ENCODE results near the gene USP40. TPM values are rescaled to one million over a fixed set of nuclear protein-coding genes. Genes with fewer than 3 reads are reported as not detected.

The USP40 gene
- total and polyA plus RNA-seq, 10 of the 15 experiments (the other 5 are each of a cell fraction or from before 2014, with no cell fraction given) = 3.4 to 20.8 (median 15.2) TPM

DNA sequence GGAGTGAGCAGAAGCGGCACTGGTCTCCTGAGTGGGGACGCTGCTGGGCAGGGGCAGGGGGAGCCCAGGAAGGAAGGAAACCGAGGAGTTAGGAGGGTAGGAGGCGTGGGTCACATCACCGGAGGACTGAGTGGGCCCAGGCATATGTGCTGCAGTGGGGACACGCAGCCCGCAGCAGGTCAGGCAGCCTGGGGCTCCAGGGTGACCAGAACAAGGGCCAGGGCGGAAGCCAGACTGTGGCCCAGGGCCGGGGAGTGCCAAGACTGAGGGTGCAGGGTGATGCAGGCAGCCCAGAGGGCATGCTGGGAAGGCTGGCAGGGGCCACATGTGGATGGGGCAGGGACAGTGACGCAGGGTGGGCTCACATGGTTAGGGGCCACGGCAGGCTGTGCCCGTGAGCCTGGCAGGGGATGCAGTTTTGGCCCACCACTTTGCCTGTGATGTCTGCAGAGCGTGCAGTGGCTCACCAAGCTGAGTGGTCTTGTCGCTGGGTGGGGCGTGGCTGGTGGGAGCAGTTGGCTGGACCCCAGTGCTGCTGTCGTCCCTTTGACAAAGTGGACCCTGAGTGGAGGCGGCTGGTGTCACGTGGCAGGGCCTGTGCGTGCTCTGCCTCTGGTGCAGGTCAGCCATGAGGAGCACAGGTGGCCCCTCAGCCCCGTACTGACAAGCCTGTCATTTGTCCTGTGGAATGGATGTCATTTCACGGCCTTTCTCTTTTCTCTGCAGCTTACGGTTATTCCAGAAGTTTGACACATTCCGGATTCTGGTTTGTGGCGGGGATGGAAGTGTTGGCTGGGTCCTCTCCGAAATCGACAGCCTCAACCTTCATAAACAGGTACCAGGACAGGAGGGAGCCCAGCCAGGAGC, 125.2 kb downstream of the USP40 start:
- Histone ChIP-seq H3K9ac (ENCODE audit: control insufficient read depth, insufficient read depth, low read length) (no peak overlapping the region), H3K27me3 (replicated peaks in 1 of 2; ENCODE audit: control insufficient read depth in 2 of 2, insufficient read depth in 2 of 2, low read length in 1 of 2) (no peaks in the 10 kb centered on the region), H3K4me1 (ENCODE audit: control insufficient read depth, insufficient read depth, low read length) (no peaks in the 10 kb centered on the region), H3K4me3 (no peak overlapping the region), H3K36me3 (ENCODE audit: control insufficient read depth in 2 of 2, insufficient read depth in 2 of 2, low read length in 1 of 2) (peaks cover 26 to 39% of the 10 kb centered on the region in 2 experiments), H3K9me3 (replicated peaks; ENCODE audit: control insufficient read depth, insufficient read depth, low read length) (no peaks in the 10 kb centered on the region), H3K4me2 (ENCODE audit: control insufficient read depth, insufficient read depth) (no peak overlapping the region), H4K20me1 (ENCODE audit: control insufficient read depth, insufficient read depth) (no peaks in the 10 kb centered on the region), H3K79me2 (ENCODE audit: control insufficient read depth, insufficient read depth, low read length) (no peaks in the 10 kb centered on the region), H3K27ac (ENCODE audit: control insufficient read depth, insufficient read depth) (no peak overlapping the region), H2AFZ (ENCODE audit: control insufficient read depth, low read depth, low read length) (no peak overlapping the region)
- no peak for FAIRE-seq
- BruUV-seq (replicated peaks) = no TSS peak
- 93% methylated on average over 25 of the region's 26 CpGs for WGBS (ENCODE audit: insufficient coverage, insufficient replicate concordance, low lambda C conversion rate, missing lambda C conversion rate)
- ChIA-PET SMC1A (ENCODE audit: uncharacterized antibody, unreplicated experiment) (interaction anchor here (2.1 to 4.1 kb wide), 2 partner anchors 18 to 37 kb away, joined by 13 to 80 read pairs; no protein-coding TSS in a partner anchor), CTCF (interaction anchor here (1.3 to 8.4 kb wide), 4 partner anchors 8 to 270 kb away, joined by 3 to 215 read pairs (median 46); no protein-coding TSS in a partner anchor), POLR2A (no interaction called here), RAD21 (ENCODE audit: unreplicated experiment) (interaction anchor here (4.3 kb wide), 1 partner anchor 35 kb away, joined by 73 read pairs; no protein-coding TSS in a partner anchor)
- DNase-seq (ENCODE audit: low read depth, low spot score) = no peak
- no peak for ATAC-seq
- in situ Hi-C loops (cut with MboI) (no loop called here), intact Hi-C loops (cut with micrococcal nuclease; ENCODE audit: unreplicated experiment) (loop anchor here (2.0 to 10.0 kb wide), 3 partner anchors 87 to 269 kb away; partner anchors contain the start of gene DGKD)
- TF ChIP-seq SUZ12 (IDR thresholded peaks at IDR 0.05; ENCODE audit: unreplicated experiment) = no peak
- no peak for TF ChIP-seq EZH2 (IDR thresholded peaks at IDR 0.05; ENCODE audit: borderline replicate concordance, control insufficient read depth, low read depth, low read length)
- TF ChIP-seq, protein P1, sequence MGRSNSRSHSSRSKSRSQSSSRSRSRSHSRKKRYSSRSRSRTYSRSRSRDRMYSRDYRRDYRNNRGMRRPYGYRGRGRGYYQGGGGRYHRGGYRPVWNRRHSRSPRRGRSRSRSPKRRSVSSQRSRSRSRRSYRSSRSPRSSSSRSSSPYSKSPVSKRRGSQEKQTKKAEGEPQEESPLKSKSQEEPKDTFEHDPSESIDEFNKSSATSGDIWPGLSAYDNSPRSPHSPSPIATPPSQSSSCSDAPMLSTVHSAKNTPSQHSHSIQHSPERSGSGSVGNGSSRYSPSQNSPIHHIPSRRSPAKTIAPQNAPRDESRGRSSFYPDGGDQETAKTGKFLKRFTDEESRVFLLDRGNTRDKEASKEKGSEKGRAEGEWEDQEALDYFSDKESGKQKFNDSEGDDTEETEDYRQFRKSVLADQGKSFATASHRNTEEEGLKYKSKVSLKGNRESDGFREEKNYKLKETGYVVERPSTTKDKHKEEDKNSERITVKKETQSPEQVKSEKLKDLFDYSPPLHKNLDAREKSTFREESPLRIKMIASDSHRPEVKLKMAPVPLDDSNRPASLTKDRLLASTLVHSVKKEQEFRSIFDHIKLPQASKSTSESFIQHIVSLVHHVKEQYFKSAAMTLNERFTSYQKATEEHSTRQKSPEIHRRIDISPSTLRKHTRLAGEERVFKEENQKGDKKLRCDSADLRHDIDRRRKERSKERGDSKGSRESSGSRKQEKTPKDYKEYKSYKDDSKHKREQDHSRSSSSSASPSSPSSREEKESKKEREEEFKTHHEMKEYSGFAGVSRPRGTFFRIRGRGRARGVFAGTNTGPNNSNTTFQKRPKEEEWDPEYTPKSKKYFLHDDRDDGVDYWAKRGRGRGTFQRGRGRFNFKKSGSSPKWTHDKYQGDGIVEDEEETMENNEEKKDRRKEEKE (IDR thresholded peaks at IDR 0.05) = no peak
- TF ChIP-seq MXI1 (IDR thresholded peaks at IDR 0.05; ENCODE audit: low read depth, low read length) = no peak
- TF ChIP-seq, protein P2, sequence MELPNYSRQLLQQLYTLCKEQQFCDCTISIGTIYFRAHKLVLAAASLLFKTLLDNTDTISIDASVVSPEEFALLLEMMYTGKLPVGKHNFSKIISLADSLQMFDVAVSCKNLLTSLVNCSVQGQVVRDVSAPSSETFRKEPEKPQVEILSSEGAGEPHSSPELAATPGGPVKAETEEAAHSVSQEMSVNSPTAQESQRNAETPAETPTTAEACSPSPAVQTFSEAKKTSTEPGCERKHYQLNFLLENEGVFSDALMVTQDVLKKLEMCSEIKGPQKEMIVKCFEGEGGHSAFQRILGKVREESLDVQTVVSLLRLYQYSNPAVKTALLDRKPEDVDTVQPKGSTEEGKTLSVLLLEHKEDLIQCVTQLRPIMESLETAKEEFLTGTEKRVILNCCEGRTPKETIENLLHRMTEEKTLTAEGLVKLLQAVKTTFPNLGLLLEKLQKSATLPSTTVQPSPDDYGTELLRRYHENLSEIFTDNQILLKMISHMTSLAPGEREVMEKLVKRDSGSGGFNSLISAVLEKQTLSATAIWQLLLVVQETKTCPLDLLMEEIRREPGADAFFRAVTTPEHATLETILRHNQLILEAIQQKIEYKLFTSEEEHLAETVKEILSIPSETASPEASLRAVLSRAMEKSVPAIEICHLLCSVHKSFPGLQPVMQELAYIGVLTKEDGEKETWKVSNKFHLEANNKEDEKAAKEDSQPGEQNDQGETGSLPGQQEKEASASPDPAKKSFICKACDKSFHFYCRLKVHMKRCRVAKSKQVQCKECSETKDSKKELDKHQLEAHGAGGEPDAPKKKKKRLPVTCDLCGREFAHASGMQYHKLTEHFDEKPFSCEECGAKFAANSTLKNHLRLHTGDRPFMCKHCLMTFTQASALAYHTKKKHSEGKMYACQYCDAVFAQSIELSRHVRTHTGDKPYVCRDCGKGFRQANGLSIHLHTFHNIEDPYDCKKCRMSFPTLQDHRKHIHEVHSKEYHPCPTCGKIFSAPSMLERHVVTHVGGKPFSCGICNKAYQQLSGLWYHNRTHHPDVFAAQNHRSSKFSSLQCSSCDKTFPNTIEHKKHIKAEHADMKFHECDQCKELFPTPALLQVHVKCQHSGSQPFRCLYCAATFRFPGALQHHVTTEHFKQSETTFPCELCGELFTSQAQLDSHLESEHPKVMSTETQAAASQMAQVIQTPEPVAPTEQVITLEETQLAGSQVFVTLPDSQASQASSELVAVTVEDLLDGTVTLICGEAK (IDR thresholded peaks at IDR 0.05; ENCODE audit: borderline replicate concordance) = no peak
- TF ChIP-seq, protein P3, sequence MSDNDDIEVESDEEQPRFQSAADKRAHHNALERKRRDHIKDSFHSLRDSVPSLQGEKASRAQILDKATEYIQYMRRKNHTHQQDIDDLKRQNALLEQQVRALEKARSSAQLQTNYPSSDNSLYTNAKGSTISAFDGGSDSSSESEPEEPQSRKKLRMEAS (IDR thresholded peaks at IDR 0.05; ENCODE audit: low read depth, low read length) = no peak
- no peak for TF ChIP-seq CREM (IDR thresholded peaks at IDR 0.05; ENCODE audit: low read depth)
- no peak for TF ChIP-seq SMAD1 (IDR thresholded peaks at IDR 0.05; ENCODE audit: low read depth, partially characterized antibody)
- no peak for TF ChIP-seq NR2C1 (IDR thresholded peaks at IDR 0.05)
- no peak for TF ChIP-seq SMARCA5 (IDR thresholded peaks at IDR 0.05)
- TF ChIP-seq, protein P4, sequence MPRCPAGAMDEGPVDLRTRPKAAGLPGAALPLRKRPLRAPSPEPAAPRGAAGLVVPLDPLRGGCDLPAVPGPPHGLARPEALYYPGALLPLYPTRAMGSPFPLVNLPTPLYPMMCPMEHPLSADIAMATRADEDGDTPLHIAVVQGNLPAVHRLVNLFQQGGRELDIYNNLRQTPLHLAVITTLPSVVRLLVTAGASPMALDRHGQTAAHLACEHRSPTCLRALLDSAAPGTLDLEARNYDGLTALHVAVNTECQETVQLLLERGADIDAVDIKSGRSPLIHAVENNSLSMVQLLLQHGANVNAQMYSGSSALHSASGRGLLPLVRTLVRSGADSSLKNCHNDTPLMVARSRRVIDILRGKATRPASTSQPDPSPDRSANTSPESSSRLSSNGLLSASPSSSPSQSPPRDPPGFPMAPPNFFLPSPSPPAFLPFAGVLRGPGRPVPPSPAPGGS (IDR thresholded peaks at IDR 0.05; ENCODE audit: borderline replicate concordance, insufficient read depth, low read depth, low read length, poor library complexity, severe bottlenecking) = no peak

All from GM12878 (cell line).